Transverse colon (tissue), 4 donors: ENCODE data around the gene RNF4. TPM values are rescaled to one million over a fixed set of nuclear protein-coding genes. Genes with fewer than 3 reads are reported as not detected.

Source experiments
- DNase-seq: peaks from one replicate; pipeline ENCODE4 v3.0.0-alpha.2; 2019
- H3K27ac ChIP-seq, 4 donors: fragments of 200-600 bp; sonication (generic); 2 replicates each; pipeline ENCODE4 v1.5.1; 2016 to 2018; ENCODE audit warnings: inconsistent platforms in 4 of 4
- H3K27me3 ChIP-seq: fragments of 200-600 bp; sonication (generic); 2 replicates; pipeline ENCODE4 v1.5.1; 2017; ENCODE audit warnings: inconsistent platforms
- H3K36me3 ChIP-seq, 4 donors: fragments of 200-600 bp; sonication (generic); 2 replicates each; pipeline ENCODE4 v1.5.1; 2017 to 2019; ENCODE audit warnings: inconsistent platforms in 4 of 4
- H3K4me1 ChIP-seq, 4 donors: fragments of 200-600 bp; sonication (generic); 2 replicates each; pipeline ENCODE4 v1.5.1; 2017 to 2020; ENCODE audit warnings: inconsistent platforms in 4 of 4
- H3K4me3 ChIP-seq, 4 donors: fragments of 200-600 bp; sonication (generic); 1 replicate in 1 of 4; 2 replicates in 3 of 4; pipeline versions ENCODE4 v1.5.1 to v1.6.1; 2017 to 2019; ENCODE audit warnings: inconsistent platforms in 4 of 4
- H3K9me3 ChIP-seq, 2 donors: fragments of 200-600 bp; sonication (generic); 2 replicates each; pipeline ENCODE4 v1.5.1; 2017 to 2019; ENCODE audit warnings: inconsistent platforms in 2 of 2
- EP300 ChIP-seq: sonication (generic); formaldehyde crosslinking; IDR thresholded peaks from one replicate; pipeline ENCODE4 v1.6.1; 2017; ENCODE audit warnings: antibody characterized with exemption, low read depth
- POLR2A ChIP-seq: fragments of 450-650 bp; IDR thresholded peaks from one replicate; pipeline ENCODE4 v1.6.1; 2016; ENCODE audit warnings: antibody characterized with exemption, mild to moderate bottlenecking, moderate library complexity
- POLR2AphosphoS5 ChIP-seq, 3 donors: sonication (generic); formaldehyde crosslinking; IDR thresholded peaks; one replicate each; pipeline ENCODE4 v1.6.1; 2016; ENCODE audit warnings: antibody characterized with exemption in 3 of 3
- WGBS, 2 donors: methylation state at CpG; one replicate each; pipeline ENCODE4 v1.1.5; 2018; ENCODE audit warnings: low coverage in 1 of 2; 5-methylcytosine and 5-hydroxymethylcytosine counted together
- in situ Hi-C, 4 donors: fragments of 200-750 bp; cut with MboI; loops; one replicate each; pipeline versions ENCODE4 v1.15.0 to v1.15.1; 2017; ENCODE audit warnings: low sequenced_read_pairs in 3 of 4, low pct_ligation_motif_present in 1 of 4, low pct_unique_long_range_greater_than_20kb in 1 of 4
- intact Hi-C: fragments of 100-400 bp; cut with DNase I; formaldehyde crosslinking; loops from one replicate; pipeline ENCODE4 v1.15.1; 2023; ENCODE audit warnings: low total_unique reads
- total RNA-seq, 4 donors: library from RNA; depleted of rRNA; stranded (reverse); fragments of >200 nt; gene quantifications; one replicate each; pipeline ENCODE4 v1.1.0, GENCODE V29; 2016
- TF ChIP-seq, protein P1 (sequence below), 5 experiments: fragments of 200-600 bp in 3 of 5; fragments of 450-650 bp in 2 of 5; sonication (generic) in 3 of 5; IDR thresholded peaks; 1 replicate in 2 of 5; 2 replicates in 3 of 5; pipeline ENCODE4 v1.5.1; 2016 to 2017; ENCODE audit warnings: antibody characterized with exemption in 5 of 5, inconsistent platforms in 3 of 5, mild to moderate bottlenecking in 2 of 5, moderate library complexity in 1 of 5

The RNF4 gene
- total RNA-seq, 4 donors from 2014 or later = 20.9 to 50.5 (median 35.8) TPM

DNA sequence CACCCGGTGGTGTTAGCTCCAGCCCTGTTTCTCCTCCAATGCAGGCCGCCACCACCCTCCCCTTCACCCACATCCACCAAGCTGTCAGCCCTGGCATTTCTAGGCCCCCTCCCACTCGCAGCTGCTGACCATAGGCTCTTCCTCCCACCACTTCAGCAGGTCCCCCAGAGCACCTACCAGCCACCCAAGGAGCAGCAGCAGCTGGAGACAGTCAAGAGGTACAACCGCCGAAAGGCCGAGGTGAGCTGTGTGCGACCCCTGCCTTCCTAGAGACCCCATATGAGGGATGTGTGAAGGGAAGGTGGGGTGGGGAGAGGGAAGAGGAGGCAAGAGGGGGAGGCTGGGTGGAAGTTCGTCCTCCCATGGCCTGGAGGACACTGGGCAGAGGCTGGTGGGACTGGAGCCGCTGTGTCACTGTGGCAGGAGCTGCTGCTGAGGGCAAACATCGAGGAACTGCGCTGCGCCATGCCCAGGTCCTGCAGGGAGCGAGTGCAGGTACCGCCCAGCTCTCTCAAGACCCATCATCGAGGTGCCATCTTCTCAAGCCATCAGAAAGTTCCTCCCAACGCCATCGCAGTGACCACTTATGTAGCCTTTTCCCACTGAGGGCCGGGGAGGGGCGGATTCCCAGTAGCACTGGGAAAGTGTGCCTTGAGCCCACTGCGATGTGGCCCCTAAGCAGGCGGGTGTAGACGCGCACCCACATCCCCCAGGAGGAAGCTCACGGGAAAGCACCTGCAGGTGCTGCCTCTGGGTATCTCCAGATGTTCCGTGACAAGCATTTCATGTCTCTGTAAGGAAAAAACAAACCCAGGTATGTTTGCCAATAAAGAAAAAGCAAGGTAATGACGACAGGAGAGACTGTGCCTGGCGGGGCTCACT, 19.2 kb upstream of the RNF4 start:
- 80 to 88% methylated on average over 8 to 27 of the region's 27 CpGs for WGBS, 2 donors
- in situ Hi-C loops (loop anchor here in 3 of 4 donors (10.0 to 25.0 kb wide), 3 partner anchors 212 to 237 kb away; partner anchors contain the start of genes HAUS3 (in 1 of the 3) and POLN (in 1 of the 3)), intact Hi-C loops (loop anchor here (10.0 kb wide), 1 partner anchor 235 kb away; no protein-coding TSS in a partner anchor)
- H3K9me3 ChIP-seq = no peaks in the 10 kb centered on the region
- no peak overlapping the region for H3K4me3 ChIP-seq
- H3K4me1 ChIP-seq = no peaks in the 10 kb centered on the region
- TF ChIP-seq EP300 (no peak), POLR2AphosphoS5 (IDR thresholded peaks at IDR 0.05) (no peak), POLR2A (no peak)
- TF ChIP-seq, protein P1, sequence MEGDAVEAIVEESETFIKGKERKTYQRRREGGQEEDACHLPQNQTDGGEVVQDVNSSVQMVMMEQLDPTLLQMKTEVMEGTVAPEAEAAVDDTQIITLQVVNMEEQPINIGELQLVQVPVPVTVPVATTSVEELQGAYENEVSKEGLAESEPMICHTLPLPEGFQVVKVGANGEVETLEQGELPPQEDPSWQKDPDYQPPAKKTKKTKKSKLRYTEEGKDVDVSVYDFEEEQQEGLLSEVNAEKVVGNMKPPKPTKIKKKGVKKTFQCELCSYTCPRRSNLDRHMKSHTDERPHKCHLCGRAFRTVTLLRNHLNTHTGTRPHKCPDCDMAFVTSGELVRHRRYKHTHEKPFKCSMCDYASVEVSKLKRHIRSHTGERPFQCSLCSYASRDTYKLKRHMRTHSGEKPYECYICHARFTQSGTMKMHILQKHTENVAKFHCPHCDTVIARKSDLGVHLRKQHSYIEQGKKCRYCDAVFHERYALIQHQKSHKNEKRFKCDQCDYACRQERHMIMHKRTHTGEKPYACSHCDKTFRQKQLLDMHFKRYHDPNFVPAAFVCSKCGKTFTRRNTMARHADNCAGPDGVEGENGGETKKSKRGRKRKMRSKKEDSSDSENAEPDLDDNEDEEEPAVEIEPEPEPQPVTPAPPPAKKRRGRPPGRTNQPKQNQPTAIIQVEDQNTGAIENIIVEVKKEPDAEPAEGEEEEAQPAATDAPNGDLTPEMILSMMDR (IDR thresholded peaks at IDR 0.05) = no peak
- DNase-seq = no peak
- H3K36me3 ChIP-seq = no peaks in the 10 kb centered on the region
- no peaks in the 10 kb centered on the region for H3K27me3 ChIP-seq
- H3K27ac ChIP-seq = no peak overlapping the region

GRCh38 chr4:2450394-2451035, 18.4 kb upstream of the RNF4 start:
- TF ChIP-seq, protein P1 (IDR thresholded peaks at IDR 0.05) = no peak
- TF ChIP-seq POLR2A (no peak), POLR2AphosphoS5 (IDR thresholded peaks at IDR 0.05) (no peak), EP300 (no peak)
- intact Hi-C loops = no loop called here

GRCh38 chr4:2451036-2451520, 17.8 kb upstream of the RNF4 start:
- no peak for DNase-seq
- 75% methylated on average over 10 of the region's 10 CpGs; no CpG with 5 or more reads in 1 of the 2 donors for WGBS, 2 donors
- TF ChIP-seq, protein P1 (IDR thresholded peaks at IDR 0.05) = no peak
- no peak for TF ChIP-seq POLR2AphosphoS5 (IDR thresholded peaks at IDR 0.05)
- no peak for TF ChIP-seq EP300
- TF ChIP-seq POLR2A = no peak
- Histone ChIP-seq H3K4me1 (no peaks in the 10 kb centered on the region), H3K27ac (no peak overlapping the region), H3K27me3 (no peaks in the 10 kb centered on the region), H3K36me3 (no peaks in the 10 kb centered on the region), H3K4me3 (no peak overlapping the region), H3K9me3 (no peaks in the 10 kb centered on the region)
- intact Hi-C loops = no loop called here
- in situ Hi-C loops = loop anchor here in 1 of 4 donors (25.0 kb wide), 1 partner anchor 214 kb away; the partner anchor contains the start of genes HAUS3 and POLN

More at GRCh38 chr4:2450394-2451035, 18.4 kb upstream of the RNF4 start:
- WGBS, 2 donors = 87% methylated on average over 16 of the region's 16 CpGs; no CpG with 5 or more reads in 1 of the 2 donors
- H3K9me3 ChIP-seq = no peaks in the 10 kb centered on the region
- H3K36me3 ChIP-seq = no peaks in the 10 kb centered on the region
- no peaks in the 10 kb centered on the region for H3K4me1 ChIP-seq
- DNase-seq = no peak
- in situ Hi-C loops = loop anchor here in 1 of 4 donors (25.0 kb wide), 1 partner anchor 213 kb away; the partner anchor contains the start of genes HAUS3 and POLN
- no peak overlapping the region for H3K4me3 ChIP-seq
- H3K27me3 ChIP-seq = no peaks in the 10 kb centered on the region
- H3K27ac ChIP-seq = no peak overlapping the region
